Upper lobe of left lung (tissue), 6 donors: ENCODE data around the gene STK38. TPM values are rescaled to one million over a fixed set of nuclear protein-coding genes. Genes with fewer than 3 reads are reported as not detected.
A peak's percentile ranks its signal among the peaks of the same experiment; 100 is the strongest.

Source experiments
- ATAC-seq, 2 donors: fragments of 200-7000 bp; cut with Tn5 transposase; one replicate each; pipeline ENCODE4 v1.9.1; 2022; ENCODE audit warnings: mild to moderate bottlenecking in 2 of 2, moderate library complexity in 2 of 2; ENCODE audit not compliant: low FRiP score in 2 of 2
- DNase-seq, 2 donors: peaks; one replicate each; pipeline ENCODE4 v3.0.0-alpha.2; 2019 to 2020
- H3K27ac ChIP-seq, 4 donors: fragments of 200-600 bp; sonication (generic); one replicate each; pipeline ENCODE4 v1.5.1; 2016 to 2019
- H3K27me3 ChIP-seq, 4 donors: fragments of 200-600 bp; sonication (generic); one replicate each; pipeline ENCODE4 v1.5.1; 2017 to 2019
- H3K36me3 ChIP-seq, 4 donors: fragments of 200-600 bp; sonication (generic); one replicate each; pipeline ENCODE4 v1.5.1; 2016 to 2019
- H3K4me1 ChIP-seq, 4 donors: fragments of 200-600 bp; sonication (generic); one replicate each; pipeline ENCODE4 v1.5.1; 2018 to 2019
- H3K4me3 ChIP-seq, 4 donors: fragments of 200-600 bp; sonication (generic); one replicate each; pipeline ENCODE4 v1.5.1; 2017 to 2019; ENCODE audit warnings: mild to moderate bottlenecking in 2 of 4, moderate library complexity in 1 of 4
- H3K9me3 ChIP-seq, 4 donors: fragments of 200-600 bp; sonication (generic); one replicate each; pipeline ENCODE4 v1.5.1; 2018 to 2019
- EP300 ChIP-seq, 4 donors: sonication (generic); formaldehyde crosslinking; IDR thresholded peaks; one replicate each; pipeline ENCODE4 v1.5.1; 2017; ENCODE audit warnings: antibody characterized with exemption in 4 of 4, control low read depth in 2 of 4
- POLR2A ChIP-seq, 4 donors: fragments of 450-650 bp; IDR thresholded peaks; one replicate each; pipeline ENCODE4 v1.5.1; 2016 to 2017; ENCODE audit warnings: antibody characterized with exemption in 4 of 4, mild to moderate bottlenecking in 2 of 4
- POLR2AphosphoS5 ChIP-seq, 2 donors: sonication (generic); formaldehyde crosslinking; IDR thresholded peaks; one replicate each; pipeline ENCODE4 v1.5.1; 2017; ENCODE audit warnings: antibody characterized with exemption in 2 of 2
- WGBS, 2 donors: methylation state at CpG; one replicate each; pipeline ENCODE4 v1.1.5; 2017 to 2018; 5-methylcytosine and 5-hydroxymethylcytosine counted together
- total RNA-seq, 6 donors: library from RNA; depleted of rRNA in 4 of 6; stranded (reverse); fragments of >200 nt in 4 of 6; gene quantifications; one replicate each; pipeline versions ENCODE4 v1.1.0 to v1.2.1, GENCODE V29; 2016 to 2021
- TF ChIP-seq, protein P1 (sequence below), 6 experiments: fragments of 450-650 bp in 4 of 6; fragments of 200-600 bp in 2 of 6; sonication (generic) in 2 of 6; IDR thresholded peaks; one replicate each; pipeline ENCODE4 v1.5.1; 2016 to 2019; ENCODE audit warnings: antibody characterized with exemption in 6 of 6
- donor health status: DM: no; HTN: no; CAD: no; lungs with moderate emphysema.
- donor health status: DM: no; HTN: yes; CAD: no; lungs with severe emphysema.

STK38 gene
- total RNA-seq, 6 donors from 2014 or later, result 15.1 to 47.1 (median 30.4) TPM

DNA sequence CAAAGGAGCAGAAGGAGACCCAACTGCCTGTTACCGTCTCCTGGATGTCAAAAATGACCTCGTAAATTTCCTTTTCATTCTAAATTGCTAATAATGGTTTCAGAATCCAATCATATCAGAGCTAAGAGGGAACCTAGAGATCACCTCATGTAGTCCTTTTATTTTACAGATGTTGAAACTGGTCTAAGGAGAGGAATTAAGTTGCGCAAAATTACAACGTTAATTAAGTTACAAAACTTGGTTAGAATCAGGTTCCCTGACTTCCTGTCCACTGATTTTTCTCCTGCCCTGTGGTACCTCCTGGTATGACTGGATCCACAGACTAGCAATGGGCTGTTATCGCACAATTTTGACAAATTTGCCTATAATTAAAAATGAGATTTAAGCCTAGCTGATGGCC lies 9.0 kb upstream of the STK38 start:
- TF ChIP-seq EP300 (IDR thresholded peaks at IDR 0.05), result no peak
- TF ChIP-seq, protein P1, sequence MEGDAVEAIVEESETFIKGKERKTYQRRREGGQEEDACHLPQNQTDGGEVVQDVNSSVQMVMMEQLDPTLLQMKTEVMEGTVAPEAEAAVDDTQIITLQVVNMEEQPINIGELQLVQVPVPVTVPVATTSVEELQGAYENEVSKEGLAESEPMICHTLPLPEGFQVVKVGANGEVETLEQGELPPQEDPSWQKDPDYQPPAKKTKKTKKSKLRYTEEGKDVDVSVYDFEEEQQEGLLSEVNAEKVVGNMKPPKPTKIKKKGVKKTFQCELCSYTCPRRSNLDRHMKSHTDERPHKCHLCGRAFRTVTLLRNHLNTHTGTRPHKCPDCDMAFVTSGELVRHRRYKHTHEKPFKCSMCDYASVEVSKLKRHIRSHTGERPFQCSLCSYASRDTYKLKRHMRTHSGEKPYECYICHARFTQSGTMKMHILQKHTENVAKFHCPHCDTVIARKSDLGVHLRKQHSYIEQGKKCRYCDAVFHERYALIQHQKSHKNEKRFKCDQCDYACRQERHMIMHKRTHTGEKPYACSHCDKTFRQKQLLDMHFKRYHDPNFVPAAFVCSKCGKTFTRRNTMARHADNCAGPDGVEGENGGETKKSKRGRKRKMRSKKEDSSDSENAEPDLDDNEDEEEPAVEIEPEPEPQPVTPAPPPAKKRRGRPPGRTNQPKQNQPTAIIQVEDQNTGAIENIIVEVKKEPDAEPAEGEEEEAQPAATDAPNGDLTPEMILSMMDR (IDR thresholded peaks at IDR 0.05), result no peak
- TF ChIP-seq POLR2A (IDR thresholded peaks at IDR 0.05), result no peak
- no peak for TF ChIP-seq POLR2AphosphoS5 (IDR thresholded peaks at IDR 0.05)
- ATAC-seq (no peak), DNase-seq (no peak)
- Histone ChIP-seq H3K4me1 (peaks cover 0 to 3% (median 0%) of the 10 kb centered on the region in 4 donors), H3K27ac (no peak overlapping the region), H3K4me3 (no peak overlapping the region), H3K9me3 (no peaks in the 10 kb centered on the region), H3K36me3 (no peaks in the 10 kb centered on the region), H3K27me3 (no peaks in the 10 kb centered on the region)
- WGBS, 2 donors, result 67 to 85% methylated on average over 5 of the region's 5 CpGs

DNA sequence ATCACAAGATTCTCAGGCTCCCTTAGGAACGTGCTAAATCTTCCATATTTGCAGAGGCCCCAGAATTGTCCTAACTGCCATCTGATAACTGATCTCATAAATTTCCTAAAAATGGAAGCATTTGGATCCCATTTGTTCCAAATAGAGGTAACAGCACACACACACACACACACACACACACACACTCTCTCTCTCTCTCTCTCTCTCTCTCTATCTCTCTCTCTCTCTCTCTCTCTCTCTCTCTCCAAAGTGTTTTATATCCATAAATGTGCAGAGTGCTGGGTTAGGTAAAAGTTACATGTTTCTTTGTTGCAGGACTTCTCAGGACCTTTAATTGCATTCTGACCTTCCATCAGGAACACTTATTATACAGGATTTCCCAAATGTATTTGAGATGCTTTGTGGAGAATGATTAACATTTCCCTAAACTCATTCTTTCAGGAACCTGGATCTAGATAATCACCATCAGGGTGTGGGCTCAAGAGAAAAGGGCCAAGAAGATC lies 8.5 kb upstream of the STK38 start:
- H3K27me3 ChIP-seq, result no peaks in the 10 kb centered on the region
- H3K36me3 ChIP-seq, result no peaks in the 10 kb centered on the region
- 70 to 92% methylated on average over 1 of the region's 1 CpG for WGBS, 2 donors
- TF ChIP-seq EP300 (IDR thresholded peaks at IDR 0.05) (no peak), POLR2AphosphoS5 (IDR thresholded peaks at IDR 0.05) (no peak), POLR2A (IDR thresholded peaks at IDR 0.05) (no peak)
- TF ChIP-seq, protein P1 (IDR thresholded peaks at IDR 0.05), result no peak
- no peak for DNase-seq
- no peak overlapping the region for H3K4me3 ChIP-seq
- peaks cover 0 to 3% (median 0%) of the 10 kb centered on the region in 4 donors for H3K4me1 ChIP-seq
- no peak overlapping the region for H3K27ac ChIP-seq
- H3K9me3 ChIP-seq, result no peaks in the 10 kb centered on the region
- no peak for ATAC-seq

DNA sequence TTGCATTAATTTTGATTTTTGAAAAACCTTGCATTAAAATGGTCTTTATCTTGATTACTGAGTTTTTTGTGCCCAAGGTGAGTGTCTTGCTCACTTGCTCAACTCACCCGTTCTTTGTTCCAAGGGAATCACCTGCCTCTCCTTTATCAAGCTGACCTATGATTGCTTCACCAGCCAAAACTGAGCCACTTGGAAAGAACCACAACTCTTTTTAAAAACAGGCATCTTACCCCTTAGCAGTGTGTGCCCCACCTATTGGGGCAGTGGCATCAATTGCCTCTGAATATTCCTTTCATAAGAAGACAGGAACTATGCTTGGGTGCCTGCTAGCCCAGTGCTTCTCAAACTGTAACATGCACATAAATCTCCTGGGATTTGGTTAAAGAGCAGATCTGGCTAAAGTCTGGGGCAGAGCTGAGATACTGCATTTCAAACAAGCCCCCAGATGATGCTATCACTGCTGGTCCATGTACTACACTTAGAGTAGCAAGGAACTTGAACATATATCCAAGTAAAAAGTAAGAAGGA lies 3.3 kb upstream of the STK38 start:
- Histone ChIP-seq H3K27ac (no peak overlapping the region), H3K9me3 (no peaks in the 10 kb centered on the region), H3K27me3 (no peaks in the 10 kb centered on the region), H3K4me3 (no peak overlapping the region), H3K4me1 (peaks cover 6 to 14% (median 11%) of the 10 kb centered on the region in 4 donors), H3K36me3 (no peaks in the 10 kb centered on the region)
- TF ChIP-seq EP300 (IDR thresholded peaks at IDR 0.05), result no peak
- TF ChIP-seq POLR2A (IDR thresholded peaks at IDR 0.05), result no peak
- TF ChIP-seq, protein P1 (IDR thresholded peaks at IDR 0.05), result no peak
- no peak for TF ChIP-seq POLR2AphosphoS5 (IDR thresholded peaks at IDR 0.05)
- WGBS, 2 donors, result 73 to 84% methylated on average over 1 of the region's 1 CpG
- ATAC-seq (no peak), DNase-seq (no peak)

DNA sequence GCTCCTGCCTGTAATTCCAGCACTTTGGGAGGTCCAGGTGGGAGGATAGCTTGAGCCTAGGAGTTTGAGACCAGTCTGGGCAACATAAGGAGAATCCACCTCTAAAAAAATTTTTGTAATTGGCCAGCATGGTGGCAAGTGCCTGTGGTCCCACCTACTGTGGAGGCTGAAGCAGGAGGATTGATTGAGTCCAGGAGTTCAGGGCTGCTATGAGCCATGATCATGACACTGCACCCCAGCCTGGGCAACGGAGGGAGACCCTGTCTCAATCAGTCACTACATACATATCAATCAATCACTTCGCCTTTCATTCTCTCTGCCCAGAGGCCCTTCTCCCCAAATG lies 1.1 kb upstream of the STK38 start:
- WGBS, 2 donors, result 94 to 96% methylated on average over 2 of the region's 2 CpGs
- ATAC-seq (no peak), DNase-seq (no peak)
- Histone ChIP-seq H3K4me1 (peaks cover 23 to 36% (median 30%) of the 10 kb centered on the region in 4 donors), H3K4me3 (no peak overlapping the region), H3K9me3 (no peaks in the 10 kb centered on the region), H3K27me3 (no peaks in the 10 kb centered on the region), H3K36me3 (no peaks in the 10 kb centered on the region), H3K27ac (no peak overlapping the region)
- TF ChIP-seq POLR2AphosphoS5 (IDR thresholded peaks at IDR 0.05) (no peak), EP300 (IDR thresholded peaks at IDR 0.05) (no peak)

DNA sequence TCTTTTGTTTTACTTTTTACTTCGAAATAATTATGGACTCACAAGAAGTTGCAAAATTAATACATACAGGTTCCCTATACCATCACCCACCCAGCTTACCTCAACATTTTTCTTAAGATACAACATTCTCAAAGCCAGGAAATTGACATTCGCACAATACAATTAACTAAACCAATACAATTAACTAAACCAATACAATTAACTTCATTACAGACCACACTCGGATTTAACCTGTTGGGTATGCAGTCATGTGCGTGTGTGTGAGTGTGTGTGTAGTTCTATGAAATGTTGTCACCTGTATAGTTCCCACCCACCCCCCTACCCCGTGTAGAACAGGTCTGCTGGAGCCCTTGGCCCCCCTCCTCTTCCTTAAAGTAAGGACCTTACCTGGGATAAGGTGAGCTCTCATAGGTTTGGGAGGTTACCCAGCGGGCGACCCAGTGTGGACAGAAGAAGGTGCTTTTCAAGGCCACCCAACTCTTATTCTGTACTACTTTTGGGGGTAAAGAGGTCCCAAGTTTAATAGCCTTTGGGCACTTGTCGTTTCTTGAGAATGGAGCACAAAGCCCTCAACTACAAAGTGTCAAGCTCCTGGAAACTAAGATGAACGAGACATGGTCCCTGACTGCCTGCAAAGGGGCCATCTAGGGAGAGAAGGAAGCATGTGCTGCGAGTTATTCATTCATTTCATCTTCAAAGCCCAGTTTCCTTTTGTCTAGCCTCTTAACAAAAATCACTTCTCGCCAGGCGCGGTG lies 544 bp upstream of the STK38 start:
- Histone ChIP-seq H3K4me1 (peaks cover 23 to 41% (median 31%) of the 10 kb centered on the region in 4 donors), H3K27me3 (no peaks in the 10 kb centered on the region), H3K9me3 (no peaks in the 10 kb centered on the region), H3K27ac (peak overlapping the region; percentile 90 to 99 (median 97)), H3K36me3 (no peaks in the 10 kb centered on the region), H3K4me3 (peak overlapping the region in 3 of 4 donors; percentile 70 to 91 (median 80))
- DNase-seq (no peak), ATAC-seq (no peak)
- 57 to 62% methylated on average over 13 of the region's 13 CpGs for WGBS, 2 donors
- no peak for TF ChIP-seq EP300 (IDR thresholded peaks at IDR 0.05)
- TF ChIP-seq POLR2A (IDR thresholded peaks at IDR 0.05), result no peak
- TF ChIP-seq, protein P1 (IDR thresholded peaks at IDR 0.05), result no peak
- no peak for TF ChIP-seq POLR2AphosphoS5 (IDR thresholded peaks at IDR 0.05)
